Stimulated activated naive B cell treated with anti-CD40 and anti-IgM and Interleukin-4, amounts not matched to agents 10 μg/mL and 1 μg/mL and 100 μg/mL, for 72 hours (primary cell): ENCODE measurements around the gene MYH7.
A peak's percentile ranks its signal among the peaks of the same experiment; 100 is the strongest.
"Not testable (repeated sequence)": the region's sequence is repeated elsewhere in the genome, so short reads cannot be mapped to it uniquely, and the experiment has no call there.

Experiments
- ATAC-seq, 2 donors: fragments of 150-1000 bp; cut with Tn5 transposase; replicated peaks; 2 replicates each; pipeline ENCODE4 v1.10.0; 2021; ENCODE audit warnings: moderate library complexity in 1 of 2
- DNase-seq: peaks from one replicate; pipeline ENCODE4 v3.0.0; 2021
- H3K27ac Mint-ChIP-seq: one replicate; pipeline ENCODE4 v1.8.0; 2022; ENCODE audit warnings: mild to moderate bottlenecking, mixed read lengths
- H3K27me3 Mint-ChIP-seq, 2 donors: one replicate each; pipeline ENCODE4 v1.8.0; 2022; ENCODE audit warnings: mixed read lengths in 2 of 2
- H3K36me3 Mint-ChIP-seq, 2 donors: one replicate each; pipeline ENCODE4 v1.8.0; 2022; ENCODE audit warnings: mixed read lengths in 2 of 2, mild to moderate bottlenecking in 1 of 2
- H3K4me1 Mint-ChIP-seq, 2 donors: one replicate each; pipeline ENCODE4 v1.8.0; 2022; ENCODE audit warnings: mixed read lengths in 2 of 2, mild to moderate bottlenecking in 1 of 2
- H3K4me3 Mint-ChIP-seq, 2 donors: one replicate each; pipeline ENCODE4 v1.8.0; 2022; ENCODE audit warnings: mild to moderate bottlenecking in 2 of 2, mixed read lengths in 2 of 2, moderate library complexity in 1 of 2
- H3K9me3 Mint-ChIP-seq, 2 donors: one replicate each; pipeline ENCODE4 v1.8.0; 2022; ENCODE audit warnings: mixed read lengths in 2 of 2, mild to moderate bottlenecking in 1 of 2

MYH7 gene

GRCh38 chr14:23428686-23429495 lies 6.6 kb downstream of the MYH7 start:
- no peak for ATAC-seq
- Mint-ChIP-seq H3K4me1 (no peaks in the 10 kb centered on the region), H3K27me3 (peaks cover 37 to 38% of the 10 kb centered on the region in 2 donors), H3K27ac (no peak overlapping the region), H3K9me3 (no peaks in the 10 kb centered on the region), H3K36me3 (no peaks in the 10 kb centered on the region), H3K4me3 (no peak overlapping the region)
- no peak for DNase-seq

DNA sequence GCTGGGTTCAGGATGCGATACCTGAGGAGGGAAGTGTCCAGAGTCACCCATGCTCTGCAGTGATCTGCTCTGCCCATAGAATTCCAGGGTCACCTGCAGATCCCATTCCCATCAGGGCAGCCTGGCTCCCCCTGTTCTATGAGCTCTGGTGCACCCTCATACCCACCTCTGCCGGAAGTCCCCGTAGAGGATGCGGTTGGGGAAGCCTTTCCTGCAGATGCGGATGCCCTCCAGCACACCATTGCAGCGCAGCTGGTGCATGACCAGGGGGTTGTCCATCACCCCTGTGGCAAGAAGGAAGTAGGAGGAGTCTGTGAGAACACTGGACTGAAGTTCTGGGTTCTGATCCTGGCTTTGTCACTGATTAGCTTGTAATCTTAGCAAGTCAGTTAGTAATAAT lies 9.7 kb downstream of the MYH7 start:
- DNase-seq, H3K9me3 Mint-ChIP-seq, H3K4me1 Mint-ChIP-seq, H3K36me3 Mint-ChIP-seq, H3K27ac Mint-ChIP-seq, H3K4me3 Mint-ChIP-seq: not testable (repeated sequence)
- H3K27me3 Mint-ChIP-seq = peaks cover 11 to 24% of the 10 kb centered on the region in 2 donors
- ATAC-seq = peak in 1 of 2 donors; percentile 35

DNA sequence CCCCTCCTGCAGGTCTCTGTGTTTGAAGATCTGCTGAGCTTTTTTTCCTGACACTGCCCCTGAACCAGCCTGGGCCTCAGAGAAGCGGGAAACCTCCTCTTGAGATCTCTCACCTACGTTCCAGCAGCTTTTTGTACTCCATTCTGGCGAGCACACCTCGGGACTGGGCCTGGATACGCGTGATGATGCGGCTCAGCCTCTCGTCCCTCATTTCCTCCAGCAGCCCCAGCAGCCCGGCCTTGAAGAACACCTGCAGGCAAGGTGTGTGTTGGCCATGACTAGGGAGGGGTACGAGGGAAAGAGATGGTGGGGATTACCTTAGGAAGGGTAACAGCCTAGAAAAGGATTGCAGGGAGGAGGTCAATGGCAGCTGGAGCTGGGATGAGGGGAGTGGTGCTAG lies 10.3 kb downstream of the MYH7 start:
- Mint-ChIP-seq H3K4me3 (no peak overlapping the region), H3K9me3 (no peaks in the 10 kb centered on the region), H3K4me1 (peaks cover 5 to 6% of the 10 kb centered on the region in 2 donors), H3K27me3 (peaks cover 7 to 24% of the 10 kb centered on the region in 2 donors), H3K36me3 (no peaks in the 10 kb centered on the region), H3K27ac (peak overlapping the region; percentile 82)
- no peak for DNase-seq
- ATAC-seq = no peak

GRCh38 chr14:23423657-23424056 lies 11.8 kb downstream of the MYH7 start:
- Mint-ChIP-seq H3K9me3 (no peaks in the 10 kb centered on the region), H3K27me3 (peaks cover 9 to 30% of the 10 kb centered on the region in 2 donors), H3K27ac (no peak overlapping the region), H3K36me3 (no peaks in the 10 kb centered on the region), H3K4me1 (peaks cover 5 to 6% of the 10 kb centered on the region in 2 donors), H3K4me3 (no peak overlapping the region)
- ATAC-seq = no peak
- no peak for DNase-seq

GRCh38 chr14:23421594-23421993 lies 13.9 kb downstream of the MYH7 start:
- Mint-ChIP-seq H3K36me3 (no peaks in the 10 kb centered on the region), H3K4me1 (peaks cover 5 to 6% of the 10 kb centered on the region in 2 donors), H3K27ac (no peak overlapping the region), H3K4me3 (no peak overlapping the region), H3K27me3 (peaks cover 12 to 34% of the 10 kb centered on the region in 2 donors), H3K9me3 (no peaks in the 10 kb centered on the region)
- ATAC-seq = peak; percentile 59 to 85
- no peak for DNase-seq

- peaks cover 18 to 36% of the 10 kb centered on the region in 2 donors for H3K27me3 Mint-ChIP-seq
- not testable (repeated sequence) for H3K4me3 Mint-ChIP-seq, DNase-seq, H3K4me1 Mint-ChIP-seq, H3K27ac Mint-ChIP-seq, H3K9me3 Mint-ChIP-seq, H3K36me3 Mint-ChIP-seq, ATAC-seq
Observed at GRCh38 chr14:23419646-23420045, 15.8 kb downstream of the MYH7 start.

GRCh38 chr14:23418021-23418420 lies 17.4 kb downstream of the MYH7 start:
- Mint-ChIP-seq H3K27me3 (peaks cover 29 to 36% of the 10 kb centered on the region in 2 donors), H3K27ac (no peak overlapping the region), H3K9me3 (no peaks in the 10 kb centered on the region), H3K4me3 (no peak overlapping the region), H3K36me3 (no peaks in the 10 kb centered on the region), H3K4me1 (peaks cover 5 to 6% of the 10 kb centered on the region in 2 donors)
- ATAC-seq = no peak
- DNase-seq = no peak

- H3K4me1 Mint-ChIP-seq, H3K9me3 Mint-ChIP-seq, H3K36me3 Mint-ChIP-seq, H3K4me3 Mint-ChIP-seq, H3K27ac Mint-ChIP-seq, ATAC-seq, DNase-seq: not testable (repeated sequence)
- H3K27me3 Mint-ChIP-seq = peaks cover 35 to 41% of the 10 kb centered on the region in 2 donors
Observed at GRCh38 chr14:23417269-23417668, 18.2 kb downstream of the MYH7 start.

DNA sequence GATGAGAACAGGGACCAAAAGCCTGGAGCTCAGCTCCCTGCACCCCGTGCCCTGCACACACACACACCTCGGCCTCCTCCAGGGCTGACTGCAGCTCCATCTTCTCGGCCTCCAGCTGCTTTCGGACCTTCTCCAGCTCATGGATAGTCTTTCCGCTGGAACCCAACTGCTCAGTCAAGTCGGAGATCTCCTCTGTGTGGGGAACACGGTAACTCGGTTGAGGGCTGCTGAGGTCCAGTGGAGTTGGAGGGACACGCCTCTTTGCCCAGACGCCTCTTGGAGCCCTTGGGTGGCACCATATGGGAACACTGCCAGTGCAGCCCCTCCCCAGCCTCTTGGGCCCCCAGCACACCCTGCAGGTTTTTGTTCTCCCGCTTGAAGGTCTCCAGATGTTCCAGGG lies 18.7 kb downstream of the MYH7 start:
- Mint-ChIP-seq H3K27ac (no peak overlapping the region), H3K4me3 (no peak overlapping the region), H3K36me3 (no peaks in the 10 kb centered on the region), H3K27me3 (peaks cover 38 to 43% of the 10 kb centered on the region in 2 donors), H3K4me1 (peaks cover 2 to 4% of the 10 kb centered on the region in 2 donors), H3K9me3 (no peaks in the 10 kb centered on the region)
- ATAC-seq (no peak), DNase-seq (no peak)

DNA sequence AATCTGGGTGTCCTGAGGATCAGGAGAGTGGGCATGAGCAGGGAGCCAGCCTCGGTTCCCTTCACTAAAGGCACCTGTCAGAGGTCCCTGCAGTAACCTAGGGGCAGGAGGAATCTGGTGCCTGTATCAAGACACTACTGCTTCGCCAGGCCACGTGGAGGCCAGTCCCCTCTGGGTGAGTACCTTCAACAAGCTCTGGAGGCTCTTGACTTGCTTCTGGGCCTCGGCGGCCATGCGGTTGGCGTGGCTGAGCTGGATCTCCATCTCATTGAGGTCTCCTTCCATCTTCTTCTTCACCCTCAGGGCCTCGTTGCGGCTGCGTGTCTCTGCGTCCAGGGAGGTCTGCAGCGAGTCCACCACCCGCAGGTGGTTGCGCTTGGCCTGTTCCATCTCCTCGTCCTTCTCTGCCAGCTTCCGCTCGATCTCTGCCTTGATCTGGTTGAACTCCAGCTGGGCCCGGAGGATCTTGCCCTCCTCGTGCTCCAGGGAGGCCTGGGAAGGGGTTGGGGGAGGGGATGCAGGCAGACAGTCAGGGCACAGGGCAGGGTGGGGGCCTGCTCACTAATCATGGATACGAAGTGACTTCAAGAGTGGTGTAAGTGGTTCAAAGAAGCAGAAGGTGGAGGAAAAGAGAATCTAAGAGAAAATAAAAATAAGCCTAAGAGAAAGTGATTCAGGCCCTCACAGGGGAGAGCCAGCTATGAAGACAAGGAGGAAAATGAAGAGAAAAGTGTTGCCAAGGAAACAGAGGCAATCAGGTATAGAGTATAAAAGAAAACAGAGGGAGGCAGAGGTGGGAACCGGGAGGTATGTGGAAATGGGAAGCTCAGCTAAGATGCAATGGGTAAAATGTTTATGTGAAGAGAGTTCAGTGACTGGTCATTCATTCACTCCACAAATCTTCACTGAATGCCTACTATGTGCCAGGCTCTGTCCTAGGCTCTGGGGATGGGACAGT lies 19.4 kb downstream of the MYH7 start:
- no peaks in the 10 kb centered on the region for H3K4me1 Mint-ChIP-seq
- DNase-seq (no peak), ATAC-seq (no peak)
- no peaks in the 10 kb centered on the region for H3K9me3 Mint-ChIP-seq
- H3K4me3 Mint-ChIP-seq = no peak overlapping the region
- H3K27me3 Mint-ChIP-seq = peaks cover 45 to 50% of the 10 kb centered on the region in 2 donors
- H3K27ac Mint-ChIP-seq = no peak overlapping the region
- no peaks in the 10 kb centered on the region for H3K36me3 Mint-ChIP-seq

GRCh38 chr14:23414906-23415820 lies 20.3 kb downstream of the MYH7 start:
- ATAC-seq (no peak), DNase-seq (no peak)
- Mint-ChIP-seq H3K4me3 (no peak overlapping the region), H3K27ac (no peak overlapping the region), H3K36me3 (no peaks in the 10 kb centered on the region), H3K4me1 (no peaks in the 10 kb centered on the region), H3K9me3 (no peaks in the 10 kb centered on the region), H3K27me3 (peaks cover 55 to 57% of the 10 kb centered on the region in 2 donors)

DNA sequence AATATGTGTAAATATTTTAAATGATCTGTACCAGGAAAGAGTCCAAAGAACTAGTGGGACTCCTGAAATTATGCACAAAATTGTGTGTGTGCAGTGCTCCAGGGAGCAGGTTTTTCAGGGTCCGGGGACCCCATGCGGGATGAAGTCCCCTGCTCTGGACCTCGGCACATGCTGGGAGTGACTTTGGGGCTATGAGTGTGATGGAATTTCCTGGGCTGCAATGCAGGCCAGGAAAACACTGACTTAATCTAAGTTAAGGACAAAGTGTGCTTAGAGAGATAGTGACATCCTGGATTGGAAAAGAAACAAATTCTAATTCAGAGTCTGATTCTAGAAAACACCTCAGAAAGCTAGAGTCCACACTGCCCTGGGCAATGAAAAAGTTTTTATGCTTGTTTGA lies 21.2 kb downstream of the MYH7 start:
- Mint-ChIP-seq H3K36me3 (no peaks in the 10 kb centered on the region), H3K27me3 (peaks cover 51 to 54% of the 10 kb centered on the region in 2 donors), H3K27ac (no peak overlapping the region), H3K4me1 (peaks cover 2 to 4% of the 10 kb centered on the region in 2 donors), H3K4me3 (no peak overlapping the region), H3K9me3 (no peaks in the 10 kb centered on the region)
- ATAC-seq = no peak
- DNase-seq = no peak

DNA sequence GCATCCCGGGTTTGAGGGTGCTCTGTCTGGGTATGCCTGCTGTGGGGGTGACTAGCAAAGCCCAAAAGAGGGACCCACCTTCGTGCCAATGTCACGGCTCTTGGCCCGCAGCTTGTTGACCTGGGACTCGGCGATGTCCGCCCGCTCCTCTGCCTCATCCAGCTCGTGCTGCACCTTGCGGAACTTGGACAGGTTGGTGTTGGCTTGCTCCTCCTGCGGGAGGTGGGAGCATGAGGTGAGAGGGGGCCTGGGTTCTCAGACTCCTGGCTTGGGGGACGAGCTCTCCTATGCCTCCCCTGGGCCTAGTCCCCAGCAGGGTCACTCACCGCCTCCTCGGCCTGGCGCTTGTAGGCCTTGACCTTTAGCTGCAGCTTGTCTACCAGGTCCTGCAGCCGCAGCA lies 21.8 kb downstream of the MYH7 start:
- H3K4me3 Mint-ChIP-seq = no peak overlapping the region
- no peaks in the 10 kb centered on the region for H3K9me3 Mint-ChIP-seq
- H3K27me3 Mint-ChIP-seq = peaks cover 49 to 54% of the 10 kb centered on the region in 2 donors
- DNase-seq (no peak), ATAC-seq (no peak)
- peaks cover 6 to 8% of the 10 kb centered on the region in 2 donors for H3K4me1 Mint-ChIP-seq
- no peaks in the 10 kb centered on the region for H3K36me3 Mint-ChIP-seq
- no peak overlapping the region for H3K27ac Mint-ChIP-seq
